ENCODE data around the gene KCNN3.

GRCh38 chr1:154793685-154794084, 76.4 kb downstream of the KCNN3 start:
- TF ChIP-seq CTCF (IDR thresholded peaks at IDR 0.05) (no peak), ZFX (IDR thresholded peaks at IDR 0.05; ENCODE audit: borderline replicate concordance) (no peak)
